HepG2 (cell line): Measurements from ENCODE around the gene SGSH. TPM values are rescaled to one million over a fixed set of nuclear protein-coding genes. Genes with fewer than 3 reads are reported as not detected.

Experiments used
- AGO1 ChIP-seq: fragments of 200-400 bp; formaldehyde crosslinking; IDR thresholded peaks from 2 replicates; pipeline ENCODE4 v1.6.1; 2017; ENCODE audit warnings: mild to moderate bottlenecking, low read depth, low read length, moderate library complexity; ENCODE audit not compliant: poor library complexity, severe bottlenecking
- ARID2 ChIP-seq: sonication (generic); formaldehyde crosslinking; IDR thresholded peaks from 2 replicates; pipeline ENCODE4 v1.8.1; 2022; ENCODE audit warnings: mild to moderate bottlenecking, missing genetic modification reagents, borderline replicate concordance
- ARNT2 ChIP-seq: sonication (generic); formaldehyde crosslinking; IDR thresholded peaks from 2 replicates; pipeline ENCODE4 v1.8.0; 2022; ENCODE audit warnings: mild to moderate bottlenecking, low read depth, missing genetic modification reagents, moderate library complexity
- HNRNPK ChIP-seq: fragments of 200-400 bp; formaldehyde crosslinking; IDR thresholded peaks from 2 replicates; pipeline ENCODE4 v1.6.1; 2018; ENCODE audit warnings: low read length, low read depth, moderate library complexity, mild to moderate bottlenecking; ENCODE audit not compliant: poor library complexity, severe bottlenecking
- HNRNPUL1 ChIP-seq: fragments of 200-400 bp; formaldehyde crosslinking; IDR thresholded peaks from 2 replicates; pipeline ENCODE4 v1.6.1; 2017; ENCODE audit warnings: low read depth, mild to moderate bottlenecking, low read length, moderate library complexity
- IKZF5 ChIP-seq: IDR thresholded peaks from 2 replicates; pipeline ENCODE4 v1.6.1; 2018; ENCODE audit warnings: missing genetic modification reagents, mild to moderate bottlenecking, missing compliant biosample characterization
- MBD4 ChIP-seq: IDR thresholded peaks from 2 replicates; pipeline ENCODE4 v1.6.1; 2012; ENCODE audit warnings: low read length, inconsistent platforms, borderline replicate concordance
- NCOA5 ChIP-seq: sonication (generic); formaldehyde crosslinking; IDR thresholded peaks from 2 replicates; pipeline ENCODE4 v1.4.0; 2020; ENCODE audit warnings: missing genetic modification reagents
- PLRG1 ChIP-seq: fragments of 450-650 bp; conservative IDR thresholded peaks from 2 replicates; pipeline ENCODE4 v1.6.1; 2016
- PRDM15 ChIP-seq: sonication (generic); formaldehyde crosslinking; IDR thresholded peaks from 2 replicates; pipeline ENCODE4 v1.4.0; 2020; ENCODE audit warnings: missing genetic modification reagents
- RBM39 ChIP-seq: fragments of 200-400 bp; formaldehyde crosslinking; IDR thresholded peaks from one replicate; pipeline ENCODE4 v1.6.1; 2018; ENCODE audit warnings: antibody characterized with exemption, mild to moderate bottlenecking, low read depth, low read length; ENCODE audit not compliant: poor library complexity, severe bottlenecking
- ZBTB3 ChIP-seq: sonication (generic); formaldehyde crosslinking; IDR thresholded peaks from 2 replicates; pipeline ENCODE4 v1.4.0; 2020; ENCODE audit warnings: low read depth, mild to moderate bottlenecking, moderate library complexity, missing genetic modification reagents, borderline replicate concordance
- ZFP41 ChIP-seq: sonication (generic); formaldehyde crosslinking; IDR thresholded peaks from 2 replicates; pipeline ENCODE4 v1.4.0; 2020; ENCODE audit warnings: mild to moderate bottlenecking, missing genetic modification reagents, borderline replicate concordance
- ZNF207 ChIP-seq: fragments of 450-650 bp; IDR thresholded peaks from 2 replicates; pipeline ENCODE4 v1.6.1; 2016; ENCODE audit warnings: antibody characterized with exemption, borderline replicate concordance
- ZNF276 ChIP-seq: sonication (generic); formaldehyde crosslinking; IDR thresholded peaks from 2 replicates; pipeline ENCODE4 v1.4.0; 2020; ENCODE audit warnings: mild to moderate bottlenecking, low read depth, missing genetic modification reagents
- ZNF331 ChIP-seq: sonication (generic); formaldehyde crosslinking; IDR thresholded peaks from 2 replicates; pipeline ENCODE4 v1.4.0; 2020; ENCODE audit warnings: missing genetic modification reagents
- ZNF432 ChIP-seq: sonication (generic); formaldehyde crosslinking; IDR thresholded peaks from 2 replicates; pipeline ENCODE4 v1.5.0; 2020; ENCODE audit warnings: missing genetic modification reagents, mild to moderate bottlenecking, borderline replicate concordance
- ZNF672 ChIP-seq: sonication (generic); formaldehyde crosslinking; IDR thresholded peaks from 2 replicates; pipeline ENCODE4 v1.8.1; 2022; ENCODE audit warnings: missing genetic modification reagents
- ZNF839 ChIP-seq: sonication (generic); formaldehyde crosslinking; IDR thresholded peaks from 2 replicates; pipeline ENCODE4 v1.4.0; 2020; ENCODE audit warnings: missing genetic modification reagents, mild to moderate bottlenecking, borderline replicate concordance
- ZSCAN9 ChIP-seq: IDR thresholded peaks from 2 replicates; pipeline ENCODE4 v1.6.1; 2016; ENCODE audit warnings: borderline replicate concordance
- ZXDC ChIP-seq: sonication (generic); formaldehyde crosslinking; IDR thresholded peaks from 2 replicates; pipeline ENCODE4 v1.5.0; 2020; ENCODE audit warnings: mild to moderate bottlenecking, missing genetic modification reagents
- polyA plus RNA-seq, 8 experiments: library from polyadenylated mRNA; depleted of rRNA in 3 of 8; stranded (reverse) in 7 of 8; unstranded in 1 of 8; fragments of >200 nt; fragmentation: Illumina TruSeq in 4 of 8; extraction: Trizol in 4 of 8; gene quantifications; 2 replicates each; pipeline versions ENCODE4 v1.2.1 to v1.2.3, GENCODE V29; 2011 to 2016; ENCODE audit warnings: low read depth in 4 of 8, missing spikeins in 1 of 8, mixed read lengths in 1 of 8; ENCODE audit not compliant: insufficient read depth in 1 of 8
- total RNA-seq, 5 experiments: library from RNA; depleted of rRNA; stranded (reverse); fragments of >200 nt; fragmentation: Illumina TruSeq; extraction: Trizol; gene quantifications; 2 replicates each; pipeline ENCODE4 v1.2.3, GENCODE V29; 2016; ENCODE audit warnings: low read depth in 1 of 5

The SGSH gene
- total and polyA plus RNA-seq, 2 of the 13 experiments (the other 11 are each of a cell fraction or from before 2014, with no cell fraction given), result 12.2 to 17.6 TPM

- peak; percentile 43; the same call in 1 of the 2 replicates for TF ChIP-seq ZNF331 (CRISPR knock-in tag)
- TF ChIP-seq AGO1, result no peak
- TF ChIP-seq NCOA5 (CRISPR knock-in tag), result no peak
- no peak for TF ChIP-seq ZBTB3 (CRISPR knock-in tag)
- no peak for TF ChIP-seq PLRG1
- peak; percentile 75 for TF ChIP-seq ARNT2 (CRISPR knock-in tag)
- no peak for TF ChIP-seq PRDM15
- no peak for TF ChIP-seq HNRNPUL1
- no peak for TF ChIP-seq ZNF672
- TF ChIP-seq ZNF276 (CRISPR knock-in tag), result peak; percentile 78; the same call in 1 of the 2 replicates
- no peak for TF ChIP-seq ZXDC
- no peak for TF ChIP-seq MBD4
- TF ChIP-seq HNRNPK, result peak; percentile 19
- no peak for TF ChIP-seq ZNF839 (CRISPR knock-in tag)
- TF ChIP-seq IKZF5 (CRISPR knock-in tag), result 0 out of 2 replicates have a peak, but pooled peaks have one; percentile 16
- TF ChIP-seq ARID2, result no peak
- TF ChIP-seq ZNF207, result no peak
- TF ChIP-seq RBM39, result no peak
- no peak for TF ChIP-seq ZFP41 (CRISPR knock-in tag)
- no peak for TF ChIP-seq ZNF432
- TF ChIP-seq ZSCAN9 (CRISPR knock-in tag), result no peak
Measured at GRCh38 chr17:80260069-80260535, 40.0 kb upstream of the SGSH start (continued).
